ENCODE measurements around the gene PLCH2.
"Not testable (repeated sequence)": the region's sequence is repeated elsewhere in the genome, so short reads cannot be mapped to it uniquely, and the experiment has no call there.

PLCH2 gene

DNA sequence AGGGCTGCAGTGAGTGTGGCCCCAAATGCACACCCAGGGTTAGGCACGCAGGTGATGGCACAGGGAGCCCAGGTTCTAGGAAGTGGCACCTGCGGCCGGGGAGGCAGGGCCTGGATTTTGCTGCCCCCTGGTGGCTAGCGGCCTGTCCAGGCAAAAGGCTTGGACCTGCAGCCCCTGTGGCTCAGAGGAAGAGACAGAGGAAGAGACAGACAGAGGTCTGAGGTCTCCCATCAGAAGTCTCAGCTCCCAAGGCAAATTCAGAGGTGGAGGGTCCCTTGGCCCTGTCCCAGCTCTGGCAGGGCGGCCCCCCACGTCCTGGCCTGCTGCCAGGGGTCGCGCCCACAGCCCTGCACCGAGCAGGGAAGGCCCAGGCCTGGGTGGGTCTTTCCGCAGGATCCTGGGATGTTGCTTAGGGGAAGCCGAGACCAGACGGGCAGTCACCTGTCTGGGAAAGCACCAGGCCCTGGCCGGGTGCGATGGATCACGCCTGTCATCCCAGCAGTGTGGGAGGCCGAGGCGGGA lies 72.0 kb downstream of the PLCH2 start:
- TF ChIP-seq, protein P1, sequence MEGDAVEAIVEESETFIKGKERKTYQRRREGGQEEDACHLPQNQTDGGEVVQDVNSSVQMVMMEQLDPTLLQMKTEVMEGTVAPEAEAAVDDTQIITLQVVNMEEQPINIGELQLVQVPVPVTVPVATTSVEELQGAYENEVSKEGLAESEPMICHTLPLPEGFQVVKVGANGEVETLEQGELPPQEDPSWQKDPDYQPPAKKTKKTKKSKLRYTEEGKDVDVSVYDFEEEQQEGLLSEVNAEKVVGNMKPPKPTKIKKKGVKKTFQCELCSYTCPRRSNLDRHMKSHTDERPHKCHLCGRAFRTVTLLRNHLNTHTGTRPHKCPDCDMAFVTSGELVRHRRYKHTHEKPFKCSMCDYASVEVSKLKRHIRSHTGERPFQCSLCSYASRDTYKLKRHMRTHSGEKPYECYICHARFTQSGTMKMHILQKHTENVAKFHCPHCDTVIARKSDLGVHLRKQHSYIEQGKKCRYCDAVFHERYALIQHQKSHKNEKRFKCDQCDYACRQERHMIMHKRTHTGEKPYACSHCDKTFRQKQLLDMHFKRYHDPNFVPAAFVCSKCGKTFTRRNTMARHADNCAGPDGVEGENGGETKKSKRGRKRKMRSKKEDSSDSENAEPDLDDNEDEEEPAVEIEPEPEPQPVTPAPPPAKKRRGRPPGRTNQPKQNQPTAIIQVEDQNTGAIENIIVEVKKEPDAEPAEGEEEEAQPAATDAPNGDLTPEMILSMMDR (conservative IDR thresholded peaks at IDR 0.05; ENCODE audit: low read length) = peak; percentile 88
- peak; percentile 61 for DNase-seq (ENCODE audit: low read depth)
- H3K4me3 ChIP-seq (ENCODE audit: low read length) = no peak overlapping the region

DNA sequence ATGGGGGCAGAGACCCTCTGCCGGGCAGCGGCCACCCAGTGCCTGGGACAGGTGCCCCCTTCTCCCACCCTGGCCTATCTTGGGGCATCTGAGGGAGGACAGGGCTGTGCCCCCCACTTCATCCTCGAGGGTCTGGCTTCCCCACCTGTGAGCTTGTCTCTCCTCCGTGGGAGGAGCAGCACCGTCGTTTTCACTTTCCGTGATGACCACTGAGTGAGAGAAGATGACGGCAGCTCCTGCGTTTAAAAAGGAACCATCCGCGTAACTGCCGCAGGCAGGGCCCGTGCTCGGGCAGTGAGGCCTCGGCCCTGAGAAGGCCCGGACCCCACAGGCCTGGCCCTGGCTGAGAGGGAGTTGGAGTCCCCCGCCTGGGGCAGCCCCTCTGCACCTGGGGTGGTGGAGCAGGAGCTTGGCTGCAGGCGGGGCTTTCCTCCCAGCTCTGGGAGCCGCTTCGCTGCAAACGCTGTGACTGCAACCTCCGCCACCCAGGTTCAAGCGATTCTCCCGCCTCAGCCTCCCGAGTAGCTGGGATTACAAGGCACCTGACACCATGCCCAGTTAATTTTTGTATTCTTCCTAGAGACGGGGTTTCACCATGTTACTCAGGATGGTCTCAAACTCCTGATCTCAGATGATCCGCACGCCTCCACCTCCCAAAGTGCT lies 73.4 kb downstream of the PLCH2 start:
- not testable (repeated sequence) for DNase-seq (ENCODE audit: low read depth); H3K4me3 ChIP-seq (ENCODE audit: low read length)

DNA sequence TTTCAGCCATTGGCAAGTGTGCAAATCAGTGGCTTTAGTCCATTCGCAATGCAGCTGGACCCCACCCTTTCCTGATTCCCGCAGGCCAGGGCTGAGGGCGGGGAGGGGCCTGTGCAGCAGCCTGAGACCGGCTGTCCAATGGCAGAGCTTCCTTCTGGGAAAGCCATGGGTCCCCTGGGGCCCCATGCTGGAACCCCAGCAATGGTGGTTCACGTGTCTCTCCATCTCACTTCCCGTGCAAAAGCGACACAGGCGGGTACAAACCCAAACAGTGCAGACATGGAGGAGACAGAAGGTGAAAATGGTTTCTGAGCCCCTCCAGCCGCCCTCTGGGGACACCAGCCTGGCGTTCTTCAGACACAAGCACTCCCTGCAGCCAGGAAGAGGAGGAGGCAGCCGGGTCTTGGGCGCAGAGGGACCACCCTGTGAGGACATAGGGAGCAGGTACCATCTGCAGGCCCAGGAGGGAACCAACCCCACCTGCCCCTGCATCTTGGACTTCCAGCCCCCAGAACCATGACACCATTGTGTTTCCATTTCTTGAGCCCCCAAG lies 74.3 kb downstream of the PLCH2 start:
- not testable (repeated sequence) for H3K4me3 ChIP-seq (ENCODE audit: low read length); DNase-seq (ENCODE audit: low read depth)

DNA sequence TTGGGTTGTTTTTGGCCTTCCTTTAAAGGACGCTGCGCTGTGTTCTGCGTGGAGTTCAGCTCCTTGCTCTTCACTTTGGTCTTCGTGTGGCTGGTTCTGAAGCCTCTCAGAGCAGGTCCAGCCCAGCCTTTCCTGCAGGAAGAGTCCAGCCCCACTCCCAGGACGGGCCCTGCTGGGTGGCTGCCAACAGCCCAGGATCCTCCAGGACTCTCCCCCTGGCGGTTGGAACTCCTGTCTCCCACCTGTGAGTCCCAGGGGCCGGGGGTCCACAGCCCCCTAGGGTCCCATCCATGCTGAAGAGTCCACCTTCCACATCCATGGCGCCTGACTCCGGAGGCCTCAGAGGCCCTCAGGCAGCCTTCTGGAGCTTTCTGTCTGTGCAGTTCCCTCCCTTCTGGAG lies 75.5 kb downstream of the PLCH2 start:
- DNase-seq (ENCODE audit: low read depth); H3K4me3 ChIP-seq (ENCODE audit: low read length): not testable (repeated sequence)

DNA sequence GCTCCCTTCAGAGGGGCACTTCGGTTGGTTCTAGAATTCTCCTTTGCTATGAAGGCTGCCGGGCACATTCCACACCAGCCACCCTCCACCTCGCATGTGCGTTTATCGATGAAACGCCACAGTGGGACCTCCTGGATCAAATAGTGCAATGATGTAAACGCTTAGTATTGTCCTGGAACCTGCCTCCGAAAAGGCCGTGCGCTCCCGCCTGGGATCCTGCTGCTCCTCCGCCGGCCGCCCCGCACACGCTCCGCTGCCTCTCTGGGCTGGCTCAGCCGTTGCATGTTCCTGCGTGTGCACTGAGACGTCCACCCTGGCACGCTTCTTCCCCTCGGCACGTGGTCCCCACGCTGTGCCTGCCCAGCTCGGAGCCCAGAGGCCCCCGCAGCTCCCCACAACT lies 76.1 kb downstream of the PLCH2 start:
- TF ChIP-seq, protein P1 (conservative IDR thresholded peaks at IDR 0.05; ENCODE audit: low read length) = no peak
- DNase-seq (ENCODE audit: low read depth) = no peak
- H3K4me3 ChIP-seq (ENCODE audit: low read length) = no peak overlapping the region

DNA sequence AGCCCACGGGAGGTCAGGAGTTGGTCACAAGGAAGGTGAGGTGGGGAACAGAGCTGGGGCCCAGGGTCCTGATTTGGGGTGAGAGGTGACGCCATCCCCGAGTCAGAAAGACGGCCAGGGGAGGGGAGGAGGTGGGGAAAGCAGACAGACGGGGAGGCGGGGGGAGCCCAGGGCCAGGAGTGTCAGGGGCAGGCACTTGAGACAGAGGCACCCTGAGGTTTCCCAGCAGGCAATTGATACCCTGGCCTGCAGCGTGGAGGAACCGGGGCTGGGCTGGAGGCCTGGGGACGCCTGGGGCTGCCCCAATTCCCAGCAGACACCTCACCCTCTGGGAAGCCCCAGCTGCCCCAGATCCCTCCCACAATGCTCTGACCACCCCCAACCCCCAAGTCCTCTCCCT lies 77.0 kb downstream of the PLCH2 start:
- DNase-seq (ENCODE audit: low read depth) = not testable (repeated sequence)

DNA sequence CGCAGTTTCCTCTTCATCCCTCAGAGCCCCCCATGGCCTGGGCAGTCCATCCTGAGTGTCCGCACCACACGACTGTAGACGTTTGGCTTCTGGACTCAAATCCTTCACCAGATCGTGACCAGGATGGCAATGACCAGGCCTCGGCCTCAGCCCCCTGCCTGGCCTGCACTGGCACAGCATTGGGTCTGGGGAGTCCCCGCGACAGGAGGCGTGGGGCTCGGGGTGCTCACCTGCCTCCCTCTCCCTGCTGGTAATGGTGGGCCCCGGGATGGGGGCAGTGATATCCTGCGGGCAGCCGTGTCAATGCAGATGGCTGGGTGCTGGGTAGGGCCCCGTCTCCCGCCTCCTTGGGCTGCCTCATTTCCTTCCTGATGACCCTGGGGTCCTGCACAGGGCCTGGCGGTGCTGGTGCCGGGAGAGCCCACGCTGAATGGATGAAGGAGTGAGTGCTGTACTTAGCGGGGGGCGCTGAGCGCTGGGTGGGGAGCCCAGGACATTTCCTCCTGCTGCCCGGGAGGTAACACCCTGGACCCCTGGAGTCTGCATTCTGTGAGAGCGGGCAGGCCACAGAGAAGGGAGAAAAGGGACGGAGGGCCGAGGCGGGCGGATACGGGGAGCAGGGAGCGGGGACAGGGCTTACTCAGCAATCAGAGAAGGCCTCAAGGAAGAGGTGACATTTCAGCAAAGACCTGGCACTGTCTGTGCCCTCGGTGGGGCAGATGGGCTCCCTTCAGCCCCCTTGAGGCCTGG lies 78.0 kb downstream of the PLCH2 start:
- no peak overlapping the region for H3K4me3 ChIP-seq (ENCODE audit: low read length)
- TF ChIP-seq, protein P1 (conservative IDR thresholded peaks at IDR 0.05; ENCODE audit: low read length) = no peak
- no peak for DNase-seq (ENCODE audit: low read depth)

More for the DNA sequence above, 77.0 kb downstream of the PLCH2 start:
- H3K4me3 ChIP-seq (ENCODE audit: low read length) = not testable (repeated sequence)

DNA sequence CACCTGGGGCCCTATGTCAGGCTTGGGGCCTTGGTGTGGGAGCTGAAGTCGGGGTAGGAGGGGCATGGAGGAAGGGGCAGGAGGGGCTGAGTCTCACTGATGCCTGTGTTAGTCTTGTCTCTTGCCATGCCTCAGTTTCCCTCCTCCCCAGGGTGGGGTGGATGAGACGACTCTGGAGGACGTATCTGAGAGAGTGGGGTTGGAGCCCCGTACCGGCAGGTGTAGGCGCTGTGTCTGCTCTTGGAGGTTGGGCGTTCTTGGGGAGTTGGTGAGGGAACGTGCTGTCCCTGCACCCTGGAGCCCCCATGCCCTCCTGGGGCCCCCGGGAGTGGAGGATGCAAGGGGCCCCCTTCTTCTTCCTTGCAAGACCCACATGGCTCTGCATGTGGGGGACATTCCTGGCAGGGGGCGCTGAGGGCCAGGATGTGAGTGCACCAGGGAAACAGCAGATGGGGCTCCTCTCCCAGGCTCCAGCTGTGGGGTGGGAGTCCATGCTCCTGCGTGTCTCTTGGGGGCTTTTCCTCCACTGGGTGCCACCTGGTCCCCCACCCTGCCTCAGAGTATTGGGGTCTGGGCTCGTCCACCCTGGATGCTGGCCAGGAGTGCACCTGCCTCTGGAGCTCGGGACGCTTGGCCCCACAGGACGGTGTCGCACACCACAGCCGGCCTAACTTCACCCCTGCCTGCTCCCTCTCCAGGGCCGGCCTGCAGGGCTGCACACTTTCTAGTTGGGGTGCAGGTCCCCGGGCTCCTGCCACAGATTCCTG lies 78.7 kb downstream of the PLCH2 start:
- TF ChIP-seq, protein P1 (conservative IDR thresholded peaks at IDR 0.05; ENCODE audit: low read length) = 0 out of 2 replicates have a peak, but pooled peaks have one; percentile 20
- DNase-seq (ENCODE audit: low read depth) = no peak
- H3K4me3 ChIP-seq (ENCODE audit: low read length) = no peak overlapping the region
